Stimulated activated CD8-positive, alpha-beta memory T cell treated with anti-CD3 and anti-CD28 coated beads, Interleukin-15, amount 100 ng/mL, for 48 hours (primary cell): ENCODE results near the gene C13orf46.

Experiments
- DNase-seq, 2 donors: peaks; one replicate each; pipeline ENCODE4 v3.0.0-alpha.2; 2020; ENCODE audit warnings: low read depth in 2 of 2

The C13orf46 gene

GRCh38 chr13:114009590-114010400 lies 35.9 kb upstream of the C13orf46 start:
- DNase-seq: no peak

GRCh38 chr13:114008964-114009589 lies 35.2 kb upstream of the C13orf46 start:
- DNase-seq: no peak

GRCh38 chr13:114007566-114007965 lies 33.7 kb upstream of the C13orf46 start:
- no peak for DNase-seq

- no peak for DNase-seq
Observed at GRCh38 chr13:114005206-114005724, 31.4 kb upstream of the C13orf46 start.

- DNase-seq: no peak
Observed at GRCh38 chr13:114004420-114005205, 30.7 kb upstream of the C13orf46 start.

GRCh38 chr13:114002771-114003321 lies 29.0 kb upstream of the C13orf46 start:
- DNase-seq: no peak

GRCh38 chr13:114002009-114002544 lies 28.2 kb upstream of the C13orf46 start:
- no peak for DNase-seq

GRCh38 chr13:114001331-114002008 lies 27.6 kb upstream of the C13orf46 start:
- no peak for DNase-seq

GRCh38 chr13:114000151-114001040 lies 26.5 kb upstream of the C13orf46 start:
- no peak for DNase-seq

- DNase-seq: no peak
Observed at GRCh38 chr13:113999618-113999910, 25.7 kb upstream of the C13orf46 start.

- DNase-seq: no peak
Observed at GRCh38 chr13:113998781-113999617, 25.1 kb upstream of the C13orf46 start.

GRCh38 chr13:113997845-113998751 lies 24.2 kb upstream of the C13orf46 start:
- no peak for DNase-seq

GRCh38 chr13:113996912-113997745 lies 23.3 kb upstream of the C13orf46 start:
- DNase-seq: no peak

GRCh38 chr13:113996081-113996911 lies 22.4 kb upstream of the C13orf46 start:
- DNase-seq: no peak

- no peak for DNase-seq
Observed at GRCh38 chr13:113995051-113995601, 21.2 kb upstream of the C13orf46 start.
